CD4-positive, alpha-beta T cell treated with Interferon gamma for 1 hour (primary cell): Measurements from ENCODE around the gene SNX5.
"Not testable (repeated sequence)": the region's sequence is repeated elsewhere in the genome, so short reads cannot be mapped to it uniquely, and the experiment has no call there.

ENCODE experiments used
- DNase-seq: peaks from one replicate; pipeline ENCODE4 v3.0.0-alpha.2; 2020

SNX5 gene

GRCh38 chr20:17992847-17993513 is 24.4 kb upstream of the SNX5 start:
- DNase-seq, result no peak

DNA sequence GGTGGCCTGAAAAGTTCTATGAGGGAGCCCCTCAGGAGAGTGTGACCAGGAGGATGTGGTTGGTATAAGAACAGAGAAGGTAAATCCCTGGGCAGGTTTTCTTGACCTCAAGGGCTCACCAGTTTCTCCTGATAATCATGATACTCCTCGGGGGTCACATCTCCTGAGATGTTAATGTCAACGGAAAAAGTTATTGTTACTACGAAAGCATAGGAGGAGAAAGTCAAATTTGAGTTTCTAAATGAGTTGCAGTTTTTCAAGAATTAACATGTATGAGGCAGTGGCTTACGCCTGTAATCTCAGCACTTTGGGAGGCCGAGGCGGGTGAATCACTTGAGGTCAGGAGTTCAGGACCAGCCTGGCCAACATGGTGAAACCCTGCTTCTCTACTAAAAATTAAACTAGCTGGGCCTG is 23.6 kb upstream of the SNX5 start:
- no peak for DNase-seq

DNA sequence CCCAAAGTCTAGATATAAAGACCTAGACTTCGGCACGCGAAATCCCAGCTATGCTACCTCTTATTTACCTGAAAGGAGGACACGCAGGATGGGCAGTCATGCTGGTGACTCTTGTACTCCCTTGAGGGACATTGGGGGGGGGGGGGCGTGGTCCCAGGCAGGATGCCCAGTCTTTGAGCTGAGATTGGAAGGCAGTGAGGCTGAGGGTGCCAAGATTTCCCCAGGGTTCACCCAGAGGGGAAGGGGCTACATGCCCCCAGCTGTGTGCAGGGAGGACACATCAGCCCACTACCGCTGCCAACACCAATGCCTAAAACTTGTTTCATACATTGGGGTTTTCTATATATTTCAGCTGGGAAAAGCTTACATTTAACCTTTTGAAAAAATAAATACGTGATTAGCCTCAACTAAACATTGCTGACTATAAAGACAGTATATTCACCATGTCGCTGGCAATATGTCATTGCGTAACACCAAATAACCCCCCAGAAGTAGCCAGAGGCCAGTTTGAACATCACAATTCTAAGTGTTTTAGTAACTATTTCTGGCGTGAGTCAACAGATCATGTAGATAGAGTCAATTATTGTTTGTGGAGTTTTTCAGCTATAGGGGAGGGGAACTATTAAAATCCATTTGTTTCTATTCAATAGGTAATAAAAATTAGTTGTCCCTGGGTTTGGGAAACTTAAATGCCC is 21.8 kb upstream of the SNX5 start:
- no peak for DNase-seq

GRCh38 chr20:17987988-17988387 is 19.4 kb upstream of the SNX5 start:
- no peak for DNase-seq

GRCh38 chr20:17985388-17986018 is 16.9 kb upstream of the SNX5 start:
- no peak for DNase-seq

- DNase-seq, result no peak
Measured at GRCh38 chr20:17976305-17976704, 7.7 kb upstream of the SNX5 start.

- no peak for DNase-seq
Measured at GRCh38 chr20:17972121-17972520, 3.5 kb upstream of the SNX5 start.

DNA sequence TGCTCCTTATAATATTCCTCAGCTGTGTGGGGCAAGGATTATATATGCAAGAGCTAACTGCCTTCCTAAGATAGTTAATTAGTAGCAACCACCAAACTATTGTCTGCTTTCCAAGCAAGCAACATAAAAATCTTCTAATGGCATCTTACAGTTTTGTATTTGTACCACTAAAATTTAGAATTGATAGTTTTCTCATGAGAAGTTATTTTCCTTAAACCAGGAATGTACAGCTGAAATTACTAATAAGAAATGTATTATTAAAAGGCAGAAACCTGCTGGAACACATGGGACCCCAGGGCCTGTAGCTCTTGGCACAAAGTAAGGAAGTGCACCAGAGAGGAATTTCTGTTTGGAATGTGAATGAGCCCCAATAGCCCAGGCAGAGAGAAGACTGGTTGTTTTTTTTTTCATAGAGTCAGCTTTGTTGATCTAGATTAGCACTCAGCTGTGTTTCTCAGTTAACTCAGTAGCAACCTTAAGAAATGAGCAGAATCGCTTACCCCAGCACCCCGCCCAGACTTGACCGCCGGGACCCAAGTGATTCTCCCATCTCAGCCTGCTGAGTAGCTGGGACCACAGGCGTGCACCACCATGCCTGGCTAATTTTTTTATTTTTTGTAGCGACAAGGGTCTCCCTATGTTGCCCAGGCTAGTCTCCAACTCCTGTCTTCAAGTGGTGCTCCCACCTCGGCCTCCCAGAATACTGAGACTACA is 2.9 kb upstream of the SNX5 start:
- no peak for DNase-seq

DNA sequence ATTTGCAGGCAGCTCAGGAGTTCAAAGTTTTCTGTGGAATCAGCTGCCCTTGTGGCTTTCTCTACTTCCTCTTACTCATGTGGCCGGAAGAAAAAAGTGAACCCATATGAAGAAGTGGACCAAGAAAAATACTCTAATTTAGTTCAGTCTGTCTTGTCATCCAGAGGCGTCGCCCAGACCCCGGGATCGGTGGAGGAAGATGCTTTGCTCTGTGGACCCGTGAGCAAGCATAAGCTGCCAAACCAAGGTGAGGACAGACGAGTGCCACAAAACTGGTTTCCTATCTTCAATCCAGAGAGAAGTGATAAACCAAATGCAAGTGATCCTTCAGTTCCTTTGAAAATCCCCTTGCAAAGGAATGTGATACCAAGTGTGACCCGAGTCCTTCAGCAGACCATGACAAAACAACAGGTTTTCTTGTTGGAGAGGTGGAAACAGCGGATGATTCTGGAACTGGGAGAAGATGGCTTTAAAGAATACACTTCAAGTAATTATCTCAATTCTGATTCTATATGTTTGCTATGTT is 1.4 kb upstream of the SNX5 start:
- DNase-seq, result peak; percentile 43

- DNase-seq, result no peak
Measured at GRCh38 chr20:17969278-17969883, 787 bp upstream of the SNX5 start.

DNA sequence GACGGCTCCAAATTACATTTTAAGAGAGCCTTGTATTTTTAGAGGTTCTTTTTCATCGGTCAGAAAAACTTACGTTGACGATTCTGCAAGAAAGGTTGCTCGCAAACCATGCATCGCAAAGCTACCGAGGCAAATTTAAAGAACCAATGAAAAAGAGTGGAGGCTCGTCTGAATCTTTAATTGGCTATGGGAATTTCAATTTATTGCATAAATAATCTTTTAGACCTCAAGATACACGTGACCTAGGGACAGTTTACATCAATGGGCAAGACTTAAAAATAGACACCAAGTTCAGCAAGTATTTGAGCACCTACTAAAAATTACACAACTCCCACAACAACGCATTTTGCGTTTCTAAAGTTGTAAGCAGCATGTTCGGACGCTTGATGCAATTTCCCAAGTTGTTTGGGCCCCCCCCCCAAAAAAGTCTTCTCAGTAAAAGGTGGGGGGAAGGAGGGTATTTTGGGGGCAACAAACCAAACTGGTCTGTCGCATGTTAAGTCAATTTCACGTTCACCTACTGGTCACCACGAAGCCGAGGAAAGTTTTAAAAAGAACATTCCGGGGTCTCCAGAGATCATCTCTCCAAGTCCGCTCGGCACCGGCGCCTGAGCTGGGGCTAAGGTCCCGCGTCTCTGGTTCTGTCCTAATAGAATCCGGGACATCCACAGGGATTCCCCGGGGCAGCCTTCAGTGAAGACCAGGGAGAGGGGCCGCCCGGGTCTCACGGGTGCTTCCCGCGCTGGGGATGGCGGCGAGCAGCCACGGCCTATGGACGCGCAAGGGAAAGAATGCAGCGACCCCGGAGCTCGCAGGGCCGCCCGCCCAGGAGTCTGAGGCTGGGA is 851 bp downstream of the SNX5 start:
- DNase-seq, result no peak

GRCh38 chr20:17966432-17967310 is 1.9 kb downstream of the SNX5 start:
- no peak for DNase-seq

GRCh38 chr20:17965042-17965697 is 3.4 kb downstream of the SNX5 start:
- no peak for DNase-seq

- no peak for DNase-seq
Measured at GRCh38 chr20:17964632-17965031, 4.0 kb downstream of the SNX5 start.

DNA sequence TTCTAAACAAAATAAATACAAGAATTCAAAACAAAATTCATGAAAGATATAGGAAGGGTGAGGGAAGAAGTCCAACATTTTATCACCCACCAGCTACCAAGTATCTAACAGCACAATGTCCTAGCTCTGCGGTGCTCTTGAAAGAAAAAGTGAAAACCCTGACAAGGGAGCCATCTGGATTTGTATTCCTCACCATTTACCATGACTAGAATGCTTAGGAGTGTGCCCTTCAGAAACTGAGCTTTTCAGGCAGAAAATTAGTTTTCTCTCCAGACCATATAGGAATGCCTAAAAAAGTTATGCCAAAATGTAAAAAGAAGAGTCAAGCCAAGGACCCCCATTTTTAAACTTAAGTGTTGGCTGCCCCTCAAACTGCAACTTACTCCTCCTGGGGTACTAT is 4.5 kb downstream of the SNX5 start:
- no peak for DNase-seq

DNA sequence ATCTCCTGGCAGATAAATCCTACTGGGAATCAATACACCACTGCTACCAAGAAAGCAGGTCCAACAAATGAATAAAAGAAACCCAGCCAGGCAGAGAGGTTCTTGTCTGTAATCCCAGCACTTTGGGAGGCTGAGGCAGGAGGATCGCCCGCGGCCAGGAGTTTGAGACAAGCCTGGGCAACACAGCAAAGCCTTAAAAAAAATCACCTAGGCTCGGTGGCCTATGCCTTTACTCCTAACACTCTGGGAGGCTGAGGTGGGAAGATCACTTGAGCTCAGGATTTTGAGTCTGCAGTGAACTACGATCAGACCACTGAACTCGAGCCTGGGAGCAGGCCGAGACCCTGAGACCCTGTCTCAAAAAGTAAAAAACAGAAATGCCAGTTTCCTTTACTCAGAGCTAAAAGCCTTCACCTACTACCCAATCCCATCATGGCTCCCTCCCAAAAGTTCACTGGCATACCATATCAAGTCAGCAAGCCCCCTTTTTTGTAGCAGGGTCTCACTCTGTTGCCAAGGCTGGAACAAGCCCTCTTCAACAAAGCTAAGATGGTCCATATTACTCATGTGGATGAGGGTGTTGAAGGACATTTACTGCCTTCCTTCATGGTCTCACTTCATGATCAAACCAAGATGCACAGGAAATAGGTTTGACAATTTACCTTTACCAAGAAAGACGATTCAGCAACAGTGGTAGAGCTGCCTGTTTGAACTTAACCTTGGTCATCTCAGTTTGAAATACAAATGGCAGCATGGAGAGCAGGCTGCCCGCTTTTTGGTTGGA is 5.3 kb downstream of the SNX5 start:
- no peak for DNase-seq

- no peak for DNase-seq
Measured at GRCh38 chr20:17961587-17961940, 7.0 kb downstream of the SNX5 start.

GRCh38 chr20:17960927-17961586 is 7.5 kb downstream of the SNX5 start:
- DNase-seq, result no peak

GRCh38 chr20:17960400-17960885 is 8.2 kb downstream of the SNX5 start:
- DNase-seq, result not testable (repeated sequence)
